ENCODE data around the gene GBP3. TPM values are rescaled to one million over a fixed set of nuclear protein-coding genes. Genes with fewer than 3 reads are reported as not detected.

GBP3 gene
- total RNA-seq, 4 donors from 2014 or later = 15.5 to 22.8 (median 17.6) TPM

- TF ChIP-seq, protein P1, sequence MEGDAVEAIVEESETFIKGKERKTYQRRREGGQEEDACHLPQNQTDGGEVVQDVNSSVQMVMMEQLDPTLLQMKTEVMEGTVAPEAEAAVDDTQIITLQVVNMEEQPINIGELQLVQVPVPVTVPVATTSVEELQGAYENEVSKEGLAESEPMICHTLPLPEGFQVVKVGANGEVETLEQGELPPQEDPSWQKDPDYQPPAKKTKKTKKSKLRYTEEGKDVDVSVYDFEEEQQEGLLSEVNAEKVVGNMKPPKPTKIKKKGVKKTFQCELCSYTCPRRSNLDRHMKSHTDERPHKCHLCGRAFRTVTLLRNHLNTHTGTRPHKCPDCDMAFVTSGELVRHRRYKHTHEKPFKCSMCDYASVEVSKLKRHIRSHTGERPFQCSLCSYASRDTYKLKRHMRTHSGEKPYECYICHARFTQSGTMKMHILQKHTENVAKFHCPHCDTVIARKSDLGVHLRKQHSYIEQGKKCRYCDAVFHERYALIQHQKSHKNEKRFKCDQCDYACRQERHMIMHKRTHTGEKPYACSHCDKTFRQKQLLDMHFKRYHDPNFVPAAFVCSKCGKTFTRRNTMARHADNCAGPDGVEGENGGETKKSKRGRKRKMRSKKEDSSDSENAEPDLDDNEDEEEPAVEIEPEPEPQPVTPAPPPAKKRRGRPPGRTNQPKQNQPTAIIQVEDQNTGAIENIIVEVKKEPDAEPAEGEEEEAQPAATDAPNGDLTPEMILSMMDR (IDR thresholded peaks at IDR 0.05; ENCODE audit: low read depth) = no peak
These were observed 46.4 kb downstream of the GBP3 start for GRCh38 chr1:88976235-88976634.

DNA sequence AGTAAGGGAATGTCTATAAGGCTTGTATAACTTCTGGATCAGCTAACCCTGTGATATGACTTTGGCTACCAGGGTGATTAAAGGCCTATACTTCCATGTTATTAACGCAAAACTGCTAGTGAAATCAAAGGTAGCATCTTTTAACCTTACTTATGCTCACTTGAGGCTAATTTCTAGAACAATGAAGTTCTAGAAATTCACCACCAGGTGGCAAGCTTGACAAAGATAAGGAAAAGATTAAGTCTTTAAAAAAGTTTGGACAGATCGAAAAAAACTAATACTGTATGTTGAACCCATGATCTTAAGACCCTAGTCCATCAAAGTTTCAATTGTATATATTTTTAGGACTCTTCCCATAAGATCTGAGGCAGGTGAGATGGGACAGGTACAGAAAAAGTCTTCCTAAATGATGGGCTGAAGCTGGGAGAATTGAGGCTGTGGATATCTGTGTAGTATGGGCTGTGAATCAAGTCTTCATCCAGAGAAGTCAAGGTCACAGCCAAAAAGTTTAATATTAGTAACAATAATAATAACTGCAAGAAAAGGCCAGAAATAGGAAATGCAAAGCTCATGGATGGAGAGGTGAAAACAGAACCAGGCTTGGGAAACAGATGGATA is 49.0 kb downstream of the GBP3 start:
- TF ChIP-seq, protein P1 (IDR thresholded peaks at IDR 0.05; ENCODE audit: low read depth) = no peak

GRCh38 chr1:88961647-88962275 is 60.9 kb downstream of the GBP3 start:
- TF ChIP-seq, protein P1 (IDR thresholded peaks at IDR 0.05; ENCODE audit: low read depth) = no peak

DNA sequence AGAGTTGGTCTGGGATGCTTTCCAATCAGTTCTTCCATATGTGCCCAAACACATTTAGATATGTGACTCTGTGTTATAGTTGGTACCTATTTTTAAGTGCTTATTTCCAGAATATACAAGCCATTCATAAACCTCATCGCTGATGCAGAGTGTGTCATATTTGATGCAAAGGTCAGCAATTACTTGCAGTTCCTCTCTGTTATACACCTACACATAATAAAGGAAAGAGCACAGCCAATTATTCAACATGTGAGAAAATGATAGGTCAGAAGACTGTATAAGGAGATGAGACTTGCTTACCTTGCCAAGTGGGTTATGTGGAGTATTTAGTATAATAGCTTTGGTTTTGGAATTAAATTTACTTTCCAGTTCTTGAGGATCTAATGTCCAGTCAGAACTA is 61.6 kb downstream of the GBP3 start:
- TF ChIP-seq, protein P1 (IDR thresholded peaks at IDR 0.05; ENCODE audit: low read depth) = no peak

Small RNA genes lying within 50 kb of the gene (small RNA-seq; reads per million reads assigned to genes)
- 0.49 reads per million for gene RF00019

Other genes starting within 250 kb of the GBP3 start
- gene GTF2B, start 131.3 kb downstream of the GBP3 start, total RNA-seq = 10 to 100 TPM; 29.4 to 44.3 (median 35.2) TPM
- gene KYAT3, start 30.2 kb downstream of the GBP3 start, total RNA-seq = 10 to 100 TPM; 28.8 to 78.9 (median 33.5) TPM
- 10 to 100 TPM in 3 of 4 donors, 1 to 10 TPM in 1; 9.0 to 29.8 (median 15.1) TPM for gene RBMXL1, start 30.2 kb downstream of the GBP3 start, total RNA-seq
- gene GBP1, start 42.3 kb upstream of the GBP3 start, total RNA-seq = 10 to 100 TPM; 12.9 to 77.8 (median 16.7) TPM
- gene GBP2, start 103.2 kb upstream of the GBP3 start, total RNA-seq = 100 to 1,000 TPM in 1 of 4 donors, 10 to 100 TPM in 3; 47.8 to 124 (median 81.0) TPM
- gene GBP7, start 153.1 kb upstream of the GBP3 start, total RNA-seq = not detected
- 10 to 100 TPM in 1 of 4 donors, 1 to 10 TPM in 3; 5.4 to 70.6 (median 6.9) TPM for gene GBP4, start 176.1 kb upstream of the GBP3 start, total RNA-seq
- gene GBP5, start 250.0 kb upstream of the GBP3 start, total RNA-seq = 1 to 10 TPM; 3.1 to 8.3 (median 5.7) TPM